Occipital lobe (tissue), 2 donors: Measurements from ENCODE around the gene LITAF. TPM values are rescaled to one million over a fixed set of nuclear protein-coding genes. Genes with fewer than 3 reads are reported as not detected.

Experiments used
- DNase-seq: peaks from one replicate; lab custom pipeline; 2025; lab: John Stamatoyannopoulos, UW
- total RNA-seq: library from RNA; depleted of rRNA; stranded (reverse); fragments of >200 nt; gene quantifications from one replicate; pipeline ENCODE4 v1.2.3, GENCODE V29; 2014

The LITAF gene
- total RNA-seq, 1 donor from 2014 or later, result 13.7 TPM

- no peak for DNase-seq
Measured at GRCh38 chr16:11497851-11498289, 88.8 kb downstream of the LITAF start.

Other genes with a start within 250 kb of the LITAF start
- gene RMI2, start 241.5 kb downstream of the LITAF start, total RNA-seq, result 4.1 TPM
- 143 TPM for gene SNN, start 81.5 kb upstream of the LITAF start, total RNA-seq
- 12.3 TPM for gene TXNDC11, start 155.9 kb upstream of the LITAF start, total RNA-seq
- 36.0 TPM for gene ZC3H7A, start 210.3 kb upstream of the LITAF start, total RNA-seq